Hepatocyte (in vitro differentiated cells): ENCODE data around the gene STMN3.

Experiments used
- CTCF ChIP-seq: fragments of 200-600 bp; sonication (generic); IDR thresholded peaks from 2 replicates; pipeline ENCODE4 v1.5.1; 2016; ENCODE audit warnings: antibody characterized with exemption, mild to moderate bottlenecking; ENCODE audit not compliant: poor library complexity
- EZH2 ChIP-seq: fragments of 200-600 bp; sonication (generic); IDR thresholded peaks from 2 replicates; pipeline ENCODE4 v1.6.1; 2016; ENCODE audit warnings: antibody characterized with exemption, mild to moderate bottlenecking, borderline replicate concordance
- EZH2phosphoT487 ChIP-seq: fragments of 200-600 bp; sonication (generic); IDR thresholded peaks from one replicate; pipeline ENCODE4 v1.6.1; 2018; ENCODE audit warnings: antibody characterized with exemption, mild to moderate bottlenecking, low read depth, moderate library complexity; ENCODE audit not compliant: unreplicated experiment, severe bottlenecking

- no peak for TF ChIP-seq CTCF
- TF ChIP-seq EZH2 = no peak
- TF ChIP-seq EZH2phosphoT487 = no peak
These were observed 35.4 kb downstream of the STMN3 start for GRCh38 chr20:63617876-63618265.
